ENCODE data around the gene FAM78B. TPM values are rescaled to one million over a fixed set of nuclear protein-coding genes. Genes with fewer than 3 reads are reported as not detected.

The FAM78B gene
- total and polyA plus RNA-seq, 10 of the 15 experiments (the other 5 are each of a cell fraction or from before 2014, with no cell fraction given), result 0.10 to 4.9 (median 1.6) TPM

DNA sequence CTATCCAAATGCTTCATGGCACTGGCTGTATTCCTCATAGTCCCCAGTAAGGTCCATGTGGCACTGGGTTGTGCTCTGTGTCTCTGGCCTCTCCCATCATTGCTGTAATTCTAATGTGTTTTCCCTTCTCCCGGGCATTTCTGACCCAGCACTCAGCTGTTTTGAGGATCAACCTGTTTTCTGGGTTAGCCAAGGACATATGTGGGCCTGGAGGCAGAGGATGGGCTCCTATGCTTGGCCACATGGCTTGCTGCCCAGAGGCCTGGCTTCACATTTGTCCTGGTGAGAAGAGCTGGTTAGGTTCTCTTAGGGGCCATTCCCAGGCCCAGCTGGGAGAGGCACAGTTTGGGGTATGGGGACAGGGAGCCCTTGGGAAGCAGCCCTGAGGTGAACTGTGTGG lies 103.1 kb downstream of the FAM78B start:
- H2AFZ ChIP-seq (ENCODE audit: control insufficient read depth, low read depth, low read length), result no peak overlapping the region
- no peaks in the 10 kb centered on the region for H4K20me1 ChIP-seq (ENCODE audit: control insufficient read depth, insufficient read depth)
- RAD21 ChIA-PET (ENCODE audit: unreplicated experiment), result interaction anchor here (1.3 kb wide), 1 partner anchor 26 kb away, joined by 5 read pairs; no protein-coding TSS in a partner anchor
- no peaks in the 10 kb centered on the region for H3K36me3 ChIP-seq (ENCODE audit: control insufficient read depth in 2 of 2, insufficient read depth in 2 of 2, low read length in 1 of 2)
- in situ Hi-C loops (cut with MboI), result no loop called here
- ATAC-seq (no peak), FAIRE-seq (no peak), DNase-seq (ENCODE audit: low read depth, low spot score) (no peak)
- intact Hi-C loops (cut with micrococcal nuclease; ENCODE audit: unreplicated experiment), result no loop called here
- SMC1A ChIA-PET (ENCODE audit: uncharacterized antibody, unreplicated experiment), result no interaction called here
- CTCF ChIA-PET, result interaction anchor here (0.9 kb wide), 1 partner anchor 13 kb away, joined by 3 read pairs; no protein-coding TSS in a partner anchor
- 0% methylated on average over 1 of the region's 1 CpG for WGBS (ENCODE audit: insufficient coverage, insufficient replicate concordance, low lambda C conversion rate, missing lambda C conversion rate)
- H3K4me2 ChIP-seq (ENCODE audit: control insufficient read depth, insufficient read depth), result no peak overlapping the region
- no TSS peak for BruUV-seq (replicated peaks)
- H3K27ac ChIP-seq (ENCODE audit: control insufficient read depth, insufficient read depth), result no peak overlapping the region
- no peak overlapping the region for H3K9ac ChIP-seq (ENCODE audit: control insufficient read depth, insufficient read depth, low read length)
- POLR2A ChIA-PET, result no interaction called here
- H3K4me1 ChIP-seq (ENCODE audit: control insufficient read depth, insufficient read depth, low read length), result no peaks in the 10 kb centered on the region
- no peaks in the 10 kb centered on the region for H3K9me3 ChIP-seq (replicated peaks; ENCODE audit: control insufficient read depth, insufficient read depth, low read length)
- no peak overlapping the region for H3K4me3 ChIP-seq
- H3K79me2 ChIP-seq (ENCODE audit: control insufficient read depth, insufficient read depth, low read length), result no peaks in the 10 kb centered on the region
- no peaks in the 10 kb centered on the region for H3K27me3 ChIP-seq (replicated peaks in 1 of 2; ENCODE audit: control insufficient read depth in 2 of 2, insufficient read depth in 2 of 2, low read length in 1 of 2)
- TF ChIP-seq KAT2A (conservative IDR thresholded peaks at IDR 0.05; ENCODE audit: control insufficient read depth, low read depth, low read length) (no peak), ZNF384 (IDR thresholded peaks at IDR 0.05; ENCODE audit: borderline replicate concordance, low read depth, low read length) (no peak), HDAC6 (IDR thresholded peaks at IDR 0.05; ENCODE audit: unreplicated experiment) (no peak), RELA (IDR thresholded peaks at IDR 0.05; ENCODE audit: borderline replicate concordance, partially characterized antibody) (no peak), TARDBP (IDR thresholded peaks at IDR 0.05; ENCODE audit: borderline replicate concordance) (no peak), DPF2 (IDR thresholded peaks at IDR 0.05) (no peak), ZSCAN29 (IDR thresholded peaks at IDR 0.05) (no peak), NR2C1 (IDR thresholded peaks at IDR 0.05) (no peak), MTA3 (IDR thresholded peaks at IDR 0.05; ENCODE audit: borderline replicate concordance, low read length) (no peak), BCL11A (IDR thresholded peaks at IDR 0.05; ENCODE audit: low read depth, low read length) (no peak), RB1 (IDR thresholded peaks at IDR 0.05; ENCODE audit: borderline replicate concordance) (no peak), SIX5 (IDR thresholded peaks at IDR 0.05; ENCODE audit: low read depth, low read length, severe bottlenecking) (no peak)
- TF ChIP-seq, protein P1, sequence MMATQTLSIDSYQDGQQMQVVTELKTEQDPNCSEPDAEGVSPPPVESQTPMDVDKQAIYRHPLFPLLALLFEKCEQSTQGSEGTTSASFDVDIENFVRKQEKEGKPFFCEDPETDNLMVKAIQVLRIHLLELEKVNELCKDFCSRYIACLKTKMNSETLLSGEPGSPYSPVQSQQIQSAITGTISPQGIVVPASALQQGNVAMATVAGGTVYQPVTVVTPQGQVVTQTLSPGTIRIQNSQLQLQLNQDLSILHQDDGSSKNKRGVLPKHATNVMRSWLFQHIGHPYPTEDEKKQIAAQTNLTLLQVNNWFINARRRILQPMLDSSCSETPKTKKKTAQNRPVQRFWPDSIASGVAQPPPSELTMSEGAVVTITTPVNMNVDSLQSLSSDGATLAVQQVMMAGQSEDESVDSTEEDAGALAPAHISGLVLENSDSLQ (IDR thresholded peaks at IDR 0.05), result no peak
- TF ChIP-seq, protein P2, sequence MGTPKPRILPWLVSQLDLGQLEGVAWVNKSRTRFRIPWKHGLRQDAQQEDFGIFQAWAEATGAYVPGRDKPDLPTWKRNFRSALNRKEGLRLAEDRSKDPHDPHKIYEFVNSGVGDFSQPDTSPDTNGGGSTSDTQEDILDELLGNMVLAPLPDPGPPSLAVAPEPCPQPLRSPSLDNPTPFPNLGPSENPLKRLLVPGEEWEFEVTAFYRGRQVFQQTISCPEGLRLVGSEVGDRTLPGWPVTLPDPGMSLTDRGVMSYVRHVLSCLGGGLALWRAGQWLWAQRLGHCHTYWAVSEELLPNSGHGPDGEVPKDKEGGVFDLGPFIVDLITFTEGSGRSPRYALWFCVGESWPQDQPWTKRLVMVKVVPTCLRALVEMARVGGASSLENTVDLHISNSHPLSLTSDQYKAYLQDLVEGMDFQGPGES (IDR thresholded peaks at IDR 0.05), result no peak
- TF ChIP-seq, protein P3, sequence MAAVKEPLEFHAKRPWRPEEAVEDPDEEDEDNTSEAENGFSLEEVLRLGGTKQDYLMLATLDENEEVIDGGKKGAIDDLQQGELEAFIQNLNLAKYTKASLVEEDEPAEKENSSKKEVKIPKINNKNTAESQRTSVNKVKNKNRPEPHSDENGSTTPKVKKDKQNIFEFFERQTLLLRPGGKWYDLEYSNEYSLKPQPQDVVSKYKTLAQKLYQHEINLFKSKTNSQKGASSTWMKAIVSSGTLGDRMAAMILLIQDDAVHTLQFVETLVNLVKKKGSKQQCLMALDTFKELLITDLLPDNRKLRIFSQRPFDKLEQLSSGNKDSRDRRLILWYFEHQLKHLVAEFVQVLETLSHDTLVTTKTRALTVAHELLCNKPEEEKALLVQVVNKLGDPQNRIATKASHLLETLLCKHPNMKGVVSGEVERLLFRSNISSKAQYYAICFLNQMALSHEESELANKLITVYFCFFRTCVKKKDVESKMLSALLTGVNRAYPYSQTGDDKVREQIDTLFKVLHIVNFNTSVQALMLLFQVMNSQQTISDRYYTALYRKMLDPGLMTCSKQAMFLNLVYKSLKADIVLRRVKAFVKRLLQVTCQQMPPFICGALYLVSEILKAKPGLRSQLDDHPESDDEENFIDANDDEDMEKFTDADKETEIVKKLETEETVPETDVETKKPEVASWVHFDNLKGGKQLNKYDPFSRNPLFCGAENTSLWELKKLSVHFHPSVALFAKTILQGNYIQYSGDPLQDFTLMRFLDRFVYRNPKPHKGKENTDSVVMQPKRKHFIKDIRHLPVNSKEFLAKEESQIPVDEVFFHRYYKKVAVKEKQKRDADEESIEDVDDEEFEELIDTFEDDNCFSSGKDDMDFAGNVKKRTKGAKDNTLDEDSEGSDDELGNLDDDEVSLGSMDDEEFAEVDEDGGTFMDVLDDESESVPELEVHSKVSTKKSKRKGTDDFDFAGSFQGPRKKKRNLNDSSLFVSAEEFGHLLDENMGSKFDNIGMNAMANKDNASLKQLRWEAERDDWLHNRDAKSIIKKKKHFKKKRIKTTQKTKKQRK (IDR thresholded peaks at IDR 0.05; ENCODE audit: low read depth, low read length), result no peak
- TF ChIP-seq, protein P4, sequence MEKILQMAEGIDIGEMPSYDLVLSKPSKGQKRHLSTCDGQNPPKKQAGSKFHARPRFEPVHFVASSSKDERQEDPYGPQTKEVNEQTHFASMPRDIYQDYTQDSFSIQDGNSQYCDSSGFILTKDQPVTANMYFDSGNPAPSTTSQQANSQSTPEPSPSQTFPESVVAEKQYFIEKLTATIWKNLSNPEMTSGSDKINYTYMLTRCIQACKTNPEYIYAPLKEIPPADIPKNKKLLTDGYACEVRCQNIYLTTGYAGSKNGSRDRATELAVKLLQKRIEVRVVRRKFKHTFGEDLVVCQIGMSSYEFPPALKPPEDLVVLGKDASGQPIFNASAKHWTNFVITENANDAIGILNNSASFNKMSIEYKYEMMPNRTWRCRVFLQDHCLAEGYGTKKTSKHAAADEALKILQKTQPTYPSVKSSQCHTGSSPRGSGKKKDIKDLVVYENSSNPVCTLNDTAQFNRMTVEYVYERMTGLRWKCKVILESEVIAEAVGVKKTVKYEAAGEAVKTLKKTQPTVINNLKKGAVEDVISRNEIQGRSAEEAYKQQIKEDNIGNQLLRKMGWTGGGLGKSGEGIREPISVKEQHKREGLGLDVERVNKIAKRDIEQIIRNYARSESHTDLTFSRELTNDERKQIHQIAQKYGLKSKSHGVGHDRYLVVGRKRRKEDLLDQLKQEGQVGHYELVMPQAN (conservative IDR thresholded peaks at IDR 0.05), result no peak
- TF ChIP-seq, protein P5, sequence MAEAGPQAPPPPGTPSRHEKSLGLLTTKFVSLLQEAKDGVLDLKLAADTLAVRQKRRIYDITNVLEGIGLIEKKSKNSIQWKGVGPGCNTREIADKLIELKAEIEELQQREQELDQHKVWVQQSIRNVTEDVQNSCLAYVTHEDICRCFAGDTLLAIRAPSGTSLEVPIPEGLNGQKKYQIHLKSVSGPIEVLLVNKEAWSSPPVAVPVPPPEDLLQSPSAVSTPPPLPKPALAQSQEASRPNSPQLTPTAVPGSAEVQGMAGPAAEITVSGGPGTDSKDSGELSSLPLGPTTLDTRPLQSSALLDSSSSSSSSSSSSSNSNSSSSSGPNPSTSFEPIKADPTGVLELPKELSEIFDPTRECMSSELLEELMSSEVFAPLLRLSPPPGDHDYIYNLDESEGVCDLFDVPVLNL (IDR thresholded peaks at IDR 0.05; ENCODE audit: low read depth, low read length), result no peak

Data from GM12878 (cell line).